Epithelial cell of prostate (primary cell): ENCODE data around the gene SNX6.
"Not testable (repeated sequence)": the region's sequence is repeated elsewhere in the genome, so short reads cannot be mapped to it uniquely, and the experiment has no call there.

Source experiments
- DNase-seq: peaks from one replicate; pipeline ENCODE4 v3.0.0-alpha.2; 2011; ENCODE audit warnings: low read depth, low spot score
- H3K27ac ChIP-seq: fragments of 450-650 bp; 2 replicates; pipeline ENCODE4 v1.5.1; 2017; ENCODE audit warnings: mild to moderate bottlenecking

Gene SNX6

DNA sequence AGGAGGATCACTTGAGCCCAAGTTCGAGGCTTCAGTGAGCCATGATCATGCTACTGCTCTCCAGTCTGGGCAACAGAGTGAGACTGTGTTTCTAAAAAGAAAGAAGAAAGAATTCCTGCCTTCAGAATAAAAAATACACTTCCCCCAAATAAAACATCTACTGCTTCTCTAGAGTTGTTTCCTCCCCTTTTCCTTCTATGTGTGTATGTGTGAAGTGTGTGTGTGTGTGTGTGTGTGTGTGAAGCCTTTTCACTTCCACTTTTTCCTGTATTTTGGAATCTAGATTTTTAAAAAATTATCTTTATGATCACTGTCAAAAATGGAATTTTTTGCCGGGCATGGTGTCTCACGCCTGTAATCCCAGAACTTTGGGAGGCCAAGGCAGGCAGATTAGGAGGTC lies 12.6 kb upstream of the SNX6 start:
- H3K27ac ChIP-seq = no peak overlapping the region
- DNase-seq = no peak

DNA sequence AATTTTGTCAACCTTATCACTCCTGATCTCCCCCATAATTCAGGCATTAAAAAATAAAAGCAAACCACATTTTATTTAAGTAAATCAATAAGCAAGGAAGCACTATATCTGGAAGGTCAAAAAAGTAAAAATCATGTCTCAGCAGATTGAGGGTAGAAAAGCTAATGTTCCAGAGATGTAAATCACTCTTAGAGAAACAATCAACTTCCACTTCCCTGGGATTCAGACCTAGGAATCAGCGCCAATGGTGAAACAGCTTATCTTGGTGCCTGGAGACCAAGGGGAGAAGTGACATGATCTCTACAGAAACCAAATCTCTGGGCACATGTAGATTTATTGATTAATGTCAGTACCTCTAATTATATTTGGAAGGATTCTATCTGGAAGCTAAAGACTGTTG lies 10.9 kb upstream of the SNX6 start:
- no peak for DNase-seq
- H3K27ac ChIP-seq = no peak overlapping the region

DNA sequence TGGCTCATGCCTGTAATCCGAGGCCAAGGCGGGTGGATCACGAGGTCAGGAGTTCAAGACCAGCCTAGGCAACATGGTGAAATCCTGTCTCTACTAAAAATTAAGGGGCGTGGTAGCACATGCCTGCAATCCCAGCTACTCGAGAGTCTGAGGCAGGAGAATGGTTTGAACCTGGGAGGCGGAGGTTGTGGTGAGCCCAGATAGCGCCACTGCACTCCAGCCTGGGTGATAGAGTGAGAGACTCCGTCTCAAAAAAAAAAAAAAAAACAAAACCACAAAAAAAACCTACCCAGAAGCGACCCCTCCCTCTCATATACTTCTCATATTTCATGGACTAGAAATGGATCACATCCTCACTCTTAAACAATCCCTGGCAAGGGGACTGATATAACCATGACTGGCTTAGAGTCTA lies 4.4 kb upstream of the SNX6 start:
- DNase-seq, H3K27ac ChIP-seq: not testable (repeated sequence)

DNA sequence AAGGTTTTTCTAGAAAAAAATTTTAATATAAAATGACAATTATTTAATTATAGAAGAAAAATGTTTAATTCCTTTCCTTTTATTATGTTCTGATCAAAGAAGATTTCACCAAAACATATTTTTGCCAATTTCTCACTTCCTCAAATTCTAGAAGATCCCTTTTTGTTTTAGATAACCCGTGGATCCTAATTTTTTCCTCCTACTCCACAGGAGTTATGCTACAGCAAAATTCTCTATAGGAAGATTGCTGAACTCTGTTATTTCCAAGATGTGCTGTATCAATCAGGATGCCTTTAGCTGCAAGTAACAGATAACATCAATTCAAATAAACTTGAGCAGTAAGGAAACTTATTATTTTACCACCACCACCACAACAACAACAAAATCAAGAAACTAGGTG lies 3.8 kb upstream of the SNX6 start:
- DNase-seq = no peak
- no peak overlapping the region for H3K27ac ChIP-seq

DNA sequence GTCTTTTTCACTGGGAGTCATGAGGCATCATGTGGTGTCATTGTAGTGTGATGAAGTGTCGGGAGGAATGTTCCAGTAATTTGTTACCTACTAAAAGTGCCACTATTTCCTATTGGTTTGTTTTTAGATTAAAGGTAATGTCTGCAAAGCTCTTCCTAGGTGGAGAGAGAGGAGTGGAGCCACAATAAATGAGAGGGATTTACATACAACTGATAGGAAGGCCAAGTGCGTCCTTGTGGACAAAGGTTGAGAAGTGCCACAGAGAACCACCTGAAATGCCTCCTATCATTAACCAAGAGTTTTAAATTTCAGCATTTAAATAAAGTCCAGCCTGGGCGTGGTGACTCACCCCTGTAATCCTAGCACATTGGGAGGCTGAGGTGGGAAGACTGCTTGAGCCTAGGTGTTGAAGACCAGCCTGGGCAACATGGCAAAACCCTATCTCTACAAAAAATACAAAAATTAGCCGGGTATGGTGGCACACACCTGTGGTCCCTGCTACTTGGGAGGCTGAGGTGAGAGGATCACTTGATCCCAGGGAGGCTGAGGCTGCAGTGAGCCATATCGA lies 2.5 kb upstream of the SNX6 start:
- H3K27ac ChIP-seq = no peak overlapping the region
- DNase-seq = no peak

DNA sequence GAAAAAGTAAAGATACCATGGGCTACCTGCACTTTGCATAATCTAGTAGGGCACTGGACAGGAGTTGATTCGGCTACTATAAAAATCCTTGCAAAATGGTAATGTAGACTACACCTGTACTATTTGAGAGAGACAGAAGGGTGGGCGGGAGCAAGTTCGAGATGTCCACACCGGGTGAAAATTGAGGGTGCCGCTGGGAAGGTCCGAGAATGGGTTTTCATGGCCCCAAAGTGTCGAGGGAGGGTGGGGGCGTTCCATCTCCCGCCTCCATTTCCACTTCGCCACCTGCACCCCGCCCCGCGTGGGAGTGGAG lies 648 bp downstream of the SNX6 start:
- H3K27ac ChIP-seq = peak overlapping the region; percentile 62
- DNase-seq = no peak

DNA sequence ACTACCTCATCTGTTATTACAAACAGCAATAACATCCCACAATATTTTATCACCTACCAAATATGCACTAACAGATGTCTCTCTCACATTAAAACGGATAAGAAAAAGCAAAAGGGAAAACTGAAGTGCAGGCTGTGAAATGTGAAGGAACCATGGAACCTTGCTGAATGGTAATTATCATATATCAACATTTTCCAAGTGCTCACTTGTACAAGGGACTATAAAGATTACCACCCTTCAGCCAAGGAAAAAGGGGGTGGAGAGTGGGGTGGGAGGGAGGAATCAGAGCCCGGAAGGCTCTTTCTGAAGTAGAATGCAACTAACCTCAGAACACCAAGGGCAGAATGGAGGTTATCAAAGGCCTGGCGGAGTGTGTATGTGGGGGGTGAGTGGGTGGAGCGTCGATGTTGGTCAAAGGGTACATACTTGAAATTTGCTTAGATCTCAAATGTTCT lies 1.2 kb downstream of the SNX6 start:
- peak overlapping the region; percentile 62 for H3K27ac ChIP-seq
- no peak for DNase-seq

DNA sequence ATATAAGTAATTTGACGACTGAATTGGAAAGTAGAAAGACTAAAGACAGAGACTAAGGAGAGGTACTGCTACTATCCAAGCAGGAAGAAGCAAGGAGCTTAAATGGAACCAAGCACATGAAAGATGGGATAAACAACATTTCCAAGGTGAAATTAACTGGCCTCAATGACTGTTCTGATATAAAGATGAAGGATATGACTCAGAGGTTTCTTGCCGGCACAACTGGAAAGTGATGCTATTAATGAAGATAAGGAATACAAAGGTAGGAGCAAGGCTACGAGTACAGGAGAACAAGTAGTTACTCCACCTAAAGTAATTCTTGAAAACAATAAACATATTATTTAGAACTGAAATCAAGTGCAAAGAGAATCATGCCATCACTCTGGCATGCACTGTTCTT lies 6.4 kb downstream of the SNX6 start:
- no peak for DNase-seq
- no peak overlapping the region for H3K27ac ChIP-seq

DNA sequence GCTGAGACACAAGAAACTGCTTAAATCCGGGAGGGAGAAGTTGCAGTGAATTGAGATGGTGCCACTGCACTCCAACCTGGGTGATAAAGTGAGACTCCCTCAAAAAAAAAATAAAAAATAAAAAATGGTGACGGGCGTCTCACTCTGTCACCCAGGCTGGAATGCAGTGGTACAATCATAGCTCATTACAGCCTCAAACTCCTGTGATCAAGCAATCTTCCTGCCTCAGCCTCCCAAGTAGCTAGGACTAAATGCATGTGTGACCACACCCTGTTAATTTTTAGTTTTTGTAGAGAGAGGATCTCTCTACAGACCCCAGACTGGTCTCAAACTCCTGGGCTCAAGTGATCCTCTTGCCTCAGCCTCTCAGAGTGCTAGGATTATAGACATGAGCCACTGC lies 9.1 kb downstream of the SNX6 start:
- H3K27ac ChIP-seq = no peak overlapping the region
- DNase-seq = no peak

DNA sequence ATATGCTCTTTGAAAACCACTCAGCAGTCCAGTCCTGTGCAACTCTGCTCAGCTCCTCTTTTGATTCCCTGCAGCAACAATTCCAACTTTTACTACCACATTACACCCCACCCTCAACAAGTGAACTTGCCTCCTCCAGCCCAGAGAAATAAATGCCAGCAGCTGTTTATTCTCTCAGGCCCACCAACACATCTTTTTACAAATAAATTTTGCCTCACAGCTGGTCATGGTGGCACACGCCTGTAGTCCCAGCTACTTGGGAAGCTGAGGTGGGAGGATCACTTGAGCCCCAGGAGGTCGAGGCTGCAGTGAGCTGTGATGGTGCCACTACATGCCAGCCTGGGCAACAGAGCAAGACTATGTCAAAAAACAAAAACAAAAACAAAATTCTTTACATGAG lies 9.8 kb downstream of the SNX6 start:
- no peak overlapping the region for H3K27ac ChIP-seq

DNA sequence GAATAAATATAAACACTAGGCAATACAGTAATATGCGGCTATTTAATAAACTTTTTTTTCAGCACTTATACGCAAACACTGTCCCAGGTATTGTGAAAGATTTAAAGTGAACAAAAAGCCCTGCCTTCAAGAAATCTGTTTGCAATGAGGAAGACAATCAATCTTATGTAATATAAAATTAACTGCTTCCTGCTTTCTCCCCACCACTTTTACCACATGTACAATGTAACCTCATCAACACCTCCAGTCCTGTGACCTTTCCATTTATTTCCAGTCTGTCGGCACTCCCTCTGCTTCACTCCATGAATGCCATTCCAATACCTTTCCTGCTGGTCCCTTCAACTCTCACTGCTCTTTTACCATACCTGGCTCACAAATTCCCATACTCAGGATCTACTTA lies 10.5 kb downstream of the SNX6 start:
- H3K27ac ChIP-seq = no peak overlapping the region
- no peak for DNase-seq

More for the DNA sequence above, 9.8 kb downstream of the SNX6 start:
- DNase-seq = no peak

DNA sequence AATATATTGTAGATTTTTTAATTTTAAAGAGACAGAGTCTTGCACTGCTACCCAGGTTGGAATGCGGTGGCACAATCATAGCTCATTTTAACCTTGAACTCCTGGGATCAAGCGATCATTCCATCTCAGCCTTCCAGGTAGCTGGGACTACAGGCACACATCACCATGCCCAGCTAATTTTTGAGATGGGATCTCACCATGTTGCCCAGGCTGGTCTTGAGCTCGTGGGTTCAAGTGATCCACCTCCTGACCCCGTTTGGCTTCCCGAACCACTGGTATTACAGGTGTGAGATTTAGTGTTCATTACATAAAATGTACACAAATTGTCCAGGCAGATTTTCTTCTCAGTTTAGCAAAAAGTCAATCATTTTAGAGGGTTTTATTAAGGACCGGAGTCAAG lies 13.6 kb downstream of the SNX6 start:
- H3K27ac ChIP-seq = no peak overlapping the region
- DNase-seq = no peak

DNA sequence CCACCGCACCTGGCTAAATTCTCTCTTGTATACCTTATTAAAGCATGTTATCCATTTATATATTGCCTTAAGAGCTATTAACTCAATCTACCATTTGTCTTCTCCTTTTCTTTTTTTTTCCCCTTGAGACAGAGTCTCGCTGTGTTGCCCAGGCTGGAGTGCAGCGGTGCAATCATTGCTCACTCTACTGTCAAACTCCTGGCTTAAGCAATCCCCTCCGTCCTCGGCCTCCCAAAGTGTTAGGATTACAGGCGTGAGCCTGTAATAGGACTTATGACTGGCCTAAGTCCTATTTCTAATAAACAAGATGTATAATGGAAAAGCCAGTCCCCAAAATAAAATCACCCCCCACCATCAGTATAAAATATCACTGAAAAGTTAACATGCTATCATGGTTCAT lies 14.4 kb downstream of the SNX6 start:
- no peak for DNase-seq
- H3K27ac ChIP-seq = no peak overlapping the region

DNA sequence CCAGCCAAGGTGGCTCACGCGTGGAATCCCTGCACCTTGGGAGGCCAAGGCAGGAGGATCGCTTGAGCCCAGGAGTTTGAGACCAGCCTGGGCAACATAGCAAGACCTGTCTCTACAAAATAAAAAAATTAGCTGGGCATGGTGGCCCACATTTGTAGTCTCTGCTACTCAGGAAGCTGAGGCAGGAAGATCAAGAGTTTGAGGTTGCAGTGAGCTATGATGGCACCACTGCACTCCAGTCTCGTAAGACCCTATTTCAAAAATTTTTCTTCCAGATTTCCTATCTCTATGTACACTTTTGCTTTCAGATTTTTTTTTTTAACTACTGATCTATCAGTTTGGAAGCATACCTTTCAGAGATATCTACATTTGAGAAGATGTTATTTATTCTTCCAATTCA lies 15.3 kb downstream of the SNX6 start:
- no peak overlapping the region for H3K27ac ChIP-seq
- DNase-seq = no peak

DNA sequence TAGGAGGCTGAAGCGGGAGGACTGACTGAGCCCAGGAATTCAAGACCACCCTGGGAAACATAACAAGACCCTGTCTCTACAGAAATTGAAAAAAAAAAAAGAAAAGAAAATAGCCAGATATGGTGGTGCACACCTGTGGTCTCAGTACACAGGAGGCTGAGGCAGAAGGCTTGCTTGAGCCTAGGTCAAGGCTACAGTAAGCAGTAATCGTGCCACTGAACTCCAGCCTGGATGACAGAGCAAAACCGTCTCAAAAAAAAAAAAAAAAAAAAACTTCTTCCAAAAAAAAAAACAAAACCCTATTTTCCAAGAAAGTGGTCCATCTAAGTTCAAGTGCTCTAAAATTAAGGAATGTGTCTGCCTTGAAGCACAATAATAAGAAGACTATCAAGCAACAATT lies 19.8 kb downstream of the SNX6 start:
- H3K27ac ChIP-seq = no peak overlapping the region
- no peak for DNase-seq

DNA sequence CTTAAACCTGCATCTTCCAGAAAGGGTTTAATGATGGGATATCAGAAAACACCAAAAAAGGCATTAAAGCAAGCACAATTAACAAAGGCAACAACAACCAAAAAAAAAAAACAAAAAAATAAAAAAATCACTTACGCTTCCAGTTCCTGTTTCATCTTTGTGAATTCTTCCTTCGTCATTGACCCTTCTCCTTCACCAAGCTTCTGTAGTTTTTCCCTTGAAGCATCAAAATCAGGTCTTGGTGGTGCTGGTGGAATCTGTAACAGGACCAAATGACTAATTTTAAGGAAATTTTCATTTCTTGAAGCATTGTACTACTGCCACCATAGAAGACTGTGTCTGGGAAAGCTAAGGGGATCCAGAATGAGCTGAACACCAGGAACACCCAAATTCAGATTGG lies 24.5 kb downstream of the SNX6 start:
- H3K27ac ChIP-seq = no peak overlapping the region
- no peak for DNase-seq

DNA sequence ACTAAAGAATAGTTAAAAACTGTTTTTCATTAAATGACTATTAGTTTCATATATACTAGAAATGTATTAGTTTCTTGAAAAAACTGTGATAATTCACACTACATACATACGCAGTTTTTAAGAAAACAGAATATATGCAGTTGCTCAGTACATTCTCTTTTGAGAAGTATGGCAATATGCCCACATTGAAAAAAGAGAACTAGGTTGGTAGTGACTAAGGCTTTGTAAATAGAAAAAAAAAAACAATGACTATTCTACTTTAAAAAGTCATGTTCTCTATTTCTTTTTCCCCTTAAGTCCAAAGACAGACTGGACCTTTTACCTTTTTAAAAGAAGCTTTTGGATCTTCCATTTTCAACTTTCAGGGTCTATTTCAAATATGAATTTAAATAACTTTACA lies 25.0 kb downstream of the SNX6 start:
- no peak overlapping the region for H3K27ac ChIP-seq
- no peak for DNase-seq

DNA sequence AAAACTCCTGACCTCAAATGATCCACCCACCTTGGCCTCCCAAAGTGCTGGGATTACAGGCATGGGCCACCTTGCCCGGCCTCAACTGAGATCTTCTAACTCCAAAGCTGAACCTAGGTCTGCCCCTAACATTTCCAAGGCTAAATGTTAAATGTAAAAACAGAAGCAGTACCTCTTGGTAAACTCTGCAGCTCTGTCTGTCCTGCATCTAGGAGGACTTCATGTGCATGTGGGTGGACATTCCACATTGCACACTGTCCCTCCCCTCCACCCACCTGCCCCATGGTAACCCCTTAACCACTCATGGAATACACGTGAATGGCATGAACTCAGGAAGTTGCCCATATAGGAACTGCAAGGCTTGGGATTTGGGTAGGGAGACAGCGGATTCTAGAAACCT lies 33.1 kb downstream of the SNX6 start:
- no peak for DNase-seq
- H3K27ac ChIP-seq = no peak overlapping the region

DNA sequence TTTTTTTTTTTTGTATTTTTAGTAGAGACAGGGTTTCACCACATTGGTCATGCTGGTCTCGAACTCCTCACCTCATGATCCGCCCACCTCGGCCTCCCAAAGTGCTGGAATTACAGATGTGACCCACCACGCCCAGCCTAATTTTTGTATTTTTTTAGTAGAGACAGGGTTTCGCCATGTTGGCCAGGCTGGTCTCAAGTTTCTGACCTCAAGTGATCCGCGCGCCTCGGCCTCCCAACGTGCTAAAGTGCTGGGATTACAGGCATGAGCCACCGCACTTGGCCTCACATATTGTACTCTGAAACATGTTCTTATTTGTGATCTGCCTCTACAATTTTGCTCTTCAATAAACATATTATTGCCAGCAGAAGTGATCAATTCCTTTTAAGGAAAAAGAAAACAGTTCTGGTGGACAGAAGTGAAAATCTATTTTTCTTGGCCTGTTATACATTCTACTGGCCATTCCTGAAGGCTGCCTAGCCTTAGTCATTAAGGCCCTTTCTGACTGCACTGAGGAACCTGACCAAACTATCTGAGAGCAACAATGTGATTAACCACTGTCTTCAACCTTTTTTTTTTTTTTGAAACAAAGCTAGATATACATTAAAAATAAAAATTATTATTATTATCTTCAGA lies 36.1 kb downstream of the SNX6 start:
- H3K27ac ChIP-seq = no peak overlapping the region
- DNase-seq = no peak

DNA sequence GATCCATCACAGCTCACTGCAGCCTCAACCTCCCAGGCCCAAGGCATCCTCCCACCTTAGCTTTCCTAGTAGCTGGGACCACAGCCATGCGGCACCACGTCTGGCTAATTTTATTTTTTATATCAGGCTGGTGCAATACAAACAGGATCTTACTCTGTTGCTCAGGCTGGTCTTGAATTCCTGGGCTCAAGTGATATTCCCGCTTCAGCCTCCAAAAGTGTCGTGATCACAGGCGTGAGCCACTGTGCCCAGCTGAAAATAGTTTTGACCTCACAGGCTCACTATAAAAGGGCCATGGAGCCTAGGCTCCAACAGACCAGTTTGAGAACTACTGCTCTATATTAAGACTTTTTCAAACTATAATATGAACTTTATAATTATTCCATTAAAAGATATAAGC lies 37.3 kb downstream of the SNX6 start:
- H3K27ac ChIP-seq = no peak overlapping the region
- DNase-seq = no peak

DNA sequence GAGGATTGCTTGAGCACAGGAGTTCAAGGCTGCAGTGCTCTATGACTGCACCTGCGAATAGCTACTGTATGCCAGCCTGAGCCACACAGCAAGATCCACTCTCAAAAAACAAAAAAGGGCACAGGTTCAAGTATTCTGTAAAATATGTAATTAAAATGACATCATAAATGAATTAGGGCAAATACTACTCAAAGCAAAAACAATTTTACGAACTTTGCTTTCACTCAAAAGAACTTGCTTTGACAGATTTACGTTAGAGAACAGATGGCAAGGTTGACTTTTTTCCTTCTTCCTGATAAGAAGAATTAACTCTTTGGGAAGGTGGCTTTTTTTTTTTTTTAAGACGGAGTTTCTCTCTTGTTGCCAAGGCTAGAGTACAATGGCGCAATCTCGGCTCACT lies 46.4 kb downstream of the SNX6 start:
- no peak for DNase-seq
- no peak overlapping the region for H3K27ac ChIP-seq

DNA sequence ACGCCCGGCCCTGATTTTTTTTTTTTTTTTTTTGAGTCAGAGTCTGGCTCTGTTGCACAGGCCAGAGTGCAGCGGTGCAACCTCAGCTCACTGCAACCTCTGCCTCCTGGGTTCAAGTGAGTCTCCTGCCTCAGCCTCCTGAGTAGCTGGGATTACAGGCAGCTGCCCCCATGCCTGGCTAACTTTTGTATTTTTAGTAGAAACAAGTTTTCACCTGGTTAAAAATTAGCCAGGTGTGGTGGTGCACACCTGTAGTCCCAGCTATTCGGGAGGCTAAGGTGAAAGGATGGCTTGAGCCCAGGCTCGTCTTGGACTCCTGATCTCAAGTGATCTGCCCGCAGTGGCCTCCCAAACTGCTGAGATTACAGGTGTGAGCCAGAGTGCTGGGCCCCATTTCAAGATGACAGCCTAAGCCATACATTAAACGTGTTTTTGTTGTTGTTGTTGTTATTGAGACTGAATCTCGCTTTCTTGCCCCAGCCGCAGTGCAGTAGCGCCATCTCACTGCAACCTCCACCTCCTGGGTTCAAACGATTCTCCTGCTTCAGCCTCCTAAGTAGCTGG lies 47.7 kb downstream of the SNX6 start:
- DNase-seq = no peak
- no peak overlapping the region for H3K27ac ChIP-seq
